Activated naive CD8-positive, alpha-beta T cell treated with anti-CD3 and anti-CD28 coated beads, Interleukin-2, amount 10 ng/mL, durations not matched to agents 7 days and 5 days (primary cell): ENCODE results near the gene MAP1LC3C. TPM values are rescaled to one million over a fixed set of nuclear protein-coding genes. Genes with fewer than 3 reads are reported as not detected.
"Not testable (repeated sequence)": the region's sequence is repeated elsewhere in the genome, so short reads cannot be mapped to it uniquely, and the experiment has no call there.

Source experiments
- ATAC-seq: fragments of 150-1000 bp; cut with Tn5 transposase; one replicate; pipeline ENCODE4 v1.10.0; 2021; ENCODE audit warnings: low read depth, moderate library complexity
- POLR2A ChIA-PET: fragments of 350-600 bp; sonication (Branson Sonifier 250); formaldehyde crosslinking; loops from one replicate; lab custom pipeline; 2021; ENCODE audit warnings: antibody characterized with exemption; lab: Charles Lee
- DNase-seq: peaks from one replicate; pipeline ENCODE4 v3.0.0; 2021
- H3K27ac Mint-ChIP-seq: one replicate; pipeline ENCODE4 v1.8.0; 2022; ENCODE audit warnings: mild to moderate bottlenecking, mixed read lengths
- H3K27me3 Mint-ChIP-seq: one replicate; pipeline ENCODE4 v1.8.0; 2022; ENCODE audit warnings: mild to moderate bottlenecking, moderate library complexity, mixed read lengths
- H3K36me3 Mint-ChIP-seq: one replicate; pipeline ENCODE4 v1.8.0; 2021; ENCODE audit warnings: mild to moderate bottlenecking, mixed read lengths
- H3K4me1 Mint-ChIP-seq: one replicate; pipeline ENCODE4 v1.8.0; 2021; ENCODE audit warnings: mixed read lengths
- H3K4me3 Mint-ChIP-seq: one replicate; pipeline ENCODE4 v1.8.0; 2022; ENCODE audit warnings: mild to moderate bottlenecking, moderate library complexity, mixed read lengths
- H3K9me3 Mint-ChIP-seq: one replicate; pipeline ENCODE4 v1.8.0; 2021; ENCODE audit warnings: mixed read lengths
- total RNA-seq, 2 experiments: library from RNA; stranded (reverse); gene quantifications; one replicate each; pipeline ENCODE4 v1.2.3, GENCODE V29; 2021

The MAP1LC3C gene
- total RNA-seq, 2 experiments from 2014 or later, result not detected

- POLR2A ChIA-PET, result no interaction called here
- ATAC-seq (no peak), DNase-seq (no peak)
- no peaks in the 10 kb centered on the region for H3K9me3 Mint-ChIP-seq
- H3K27me3 Mint-ChIP-seq, result peaks cover 14% of the 10 kb centered on the region
- no peaks in the 10 kb centered on the region for H3K4me1 Mint-ChIP-seq
- H3K4me3 Mint-ChIP-seq, result no peak overlapping the region
- no peaks in the 10 kb centered on the region for H3K36me3 Mint-ChIP-seq
- H3K27ac Mint-ChIP-seq, result no peak overlapping the region
Observed at GRCh38 chr1:242005866-242006535, 7.1 kb upstream of the MAP1LC3C start.

GRCh38 chr1:242004751-242005495, 6.0 kb upstream of the MAP1LC3C start:
- Mint-ChIP-seq H3K27me3 (peaks cover 14% of the 10 kb centered on the region), H3K36me3 (no peaks in the 10 kb centered on the region), H3K27ac (no peak overlapping the region), H3K9me3 (no peaks in the 10 kb centered on the region), H3K4me1 (no peaks in the 10 kb centered on the region), H3K4me3 (no peak overlapping the region)
- ATAC-seq (no peak), DNase-seq (no peak)
- POLR2A ChIA-PET, result no interaction called here

- POLR2A ChIA-PET, result no interaction called here
- Mint-ChIP-seq H3K27me3 (peaks cover 6% of the 10 kb centered on the region), H3K4me1 (peaks cover 5% of the 10 kb centered on the region), H3K4me3 (no peak overlapping the region), H3K27ac (no peak overlapping the region), H3K36me3 (no peaks in the 10 kb centered on the region), H3K9me3 (no peaks in the 10 kb centered on the region)
- ATAC-seq, result no peak
- no peak for DNase-seq
Observed at GRCh38 chr1:242002510-242002909, 3.6 kb upstream of the MAP1LC3C start.

GRCh38 chr1:242002072-242002471, 3.2 kb upstream of the MAP1LC3C start:
- Mint-ChIP-seq H3K27ac (no peak overlapping the region), H3K4me1 (peaks cover 5% of the 10 kb centered on the region), H3K9me3 (no peaks in the 10 kb centered on the region), H3K27me3 (peaks cover 6% of the 10 kb centered on the region), H3K36me3 (no peaks in the 10 kb centered on the region), H3K4me3 (no peak overlapping the region)
- ATAC-seq, result no peak
- no peak for DNase-seq
- POLR2A ChIA-PET, result no interaction called here

GRCh38 chr1:242000434-242000833, 1.5 kb upstream of the MAP1LC3C start:
- H3K9me3 Mint-ChIP-seq, result no peaks in the 10 kb centered on the region
- H3K27me3 Mint-ChIP-seq, result peaks cover 2% of the 10 kb centered on the region
- DNase-seq, result no peak
- peaks cover 5% of the 10 kb centered on the region for H3K4me1 Mint-ChIP-seq
- no peak overlapping the region for H3K27ac Mint-ChIP-seq
- POLR2A ChIA-PET, result no interaction called here
- no peak overlapping the region for H3K4me3 Mint-ChIP-seq
- no peaks in the 10 kb centered on the region for H3K36me3 Mint-ChIP-seq
- no peak for ATAC-seq

- ATAC-seq, result peak; percentile 90
- H3K4me3 Mint-ChIP-seq, result peak overlapping the region; percentile 74
- H3K27me3 Mint-ChIP-seq, result peaks cover 2% of the 10 kb centered on the region
- POLR2A ChIA-PET, result no interaction called here
- H3K4me1 Mint-ChIP-seq, result peaks cover 5% of the 10 kb centered on the region
- peak; percentile 67 for DNase-seq
- H3K36me3 Mint-ChIP-seq, result no peaks in the 10 kb centered on the region
- H3K27ac Mint-ChIP-seq, result no peak overlapping the region
- H3K9me3 Mint-ChIP-seq, result no peaks in the 10 kb centered on the region
Observed at GRCh38 chr1:241998412-241998921, 431 bp downstream of the MAP1LC3C start.

GRCh38 chr1:241997401-241997998, 1.4 kb downstream of the MAP1LC3C start:
- Mint-ChIP-seq H3K4me3 (no peak overlapping the region), H3K27ac (no peak overlapping the region), H3K4me1 (peaks cover 5% of the 10 kb centered on the region), H3K9me3 (no peaks in the 10 kb centered on the region), H3K27me3 (peaks cover 2% of the 10 kb centered on the region), H3K36me3 (no peaks in the 10 kb centered on the region)
- no peak for DNase-seq
- POLR2A ChIA-PET, result no interaction called here
- ATAC-seq, result no peak

GRCh38 chr1:241994171-241994570, 4.7 kb downstream of the MAP1LC3C start:
- no peak overlapping the region for H3K27ac Mint-ChIP-seq
- peaks cover 5% of the 10 kb centered on the region for H3K4me1 Mint-ChIP-seq
- no peak for ATAC-seq
- no peak for DNase-seq
- no peaks in the 10 kb centered on the region for H3K36me3 Mint-ChIP-seq
- H3K27me3 Mint-ChIP-seq, result peaks cover 3% of the 10 kb centered on the region
- H3K4me3 Mint-ChIP-seq, result no peak overlapping the region
- POLR2A ChIA-PET, result no interaction called here
- H3K9me3 Mint-ChIP-seq, result no peaks in the 10 kb centered on the region

- peaks cover 3% of the 10 kb centered on the region for H3K27me3 Mint-ChIP-seq
- ATAC-seq (no peak), DNase-seq (no peak)
- no peaks in the 10 kb centered on the region for H3K4me1 Mint-ChIP-seq
- no peaks in the 10 kb centered on the region for H3K9me3 Mint-ChIP-seq
- POLR2A ChIA-PET, result no interaction called here
- H3K36me3 Mint-ChIP-seq, result no peaks in the 10 kb centered on the region
- no peak overlapping the region for H3K4me3 Mint-ChIP-seq
- H3K27ac Mint-ChIP-seq, result no peak overlapping the region
Observed at GRCh38 chr1:241992734-241993133, 6.2 kb downstream of the MAP1LC3C start.

- Mint-ChIP-seq H3K9me3 (no peaks in the 10 kb centered on the region), H3K36me3 (no peaks in the 10 kb centered on the region), H3K4me1 (no peaks in the 10 kb centered on the region), H3K4me3 (no peak overlapping the region), H3K27ac (no peak overlapping the region), H3K27me3 (peaks cover 3% of the 10 kb centered on the region)
- POLR2A ChIA-PET, result no interaction called here
- no peak for ATAC-seq
- no peak for DNase-seq
Observed at GRCh38 chr1:241990040-241990439, 8.9 kb downstream of the MAP1LC3C start.

GRCh38 chr1:241988389-241988930, 10.4 kb downstream of the MAP1LC3C start:
- H3K27ac Mint-ChIP-seq, DNase-seq, H3K27me3 Mint-ChIP-seq, POLR2A ChIA-PET, H3K4me1 Mint-ChIP-seq, H3K4me3 Mint-ChIP-seq, H3K36me3 Mint-ChIP-seq, H3K9me3 Mint-ChIP-seq, ATAC-seq: not testable (repeated sequence)

GRCh38 chr1:241985787-241986186, 13.1 kb downstream of the MAP1LC3C start:
- Mint-ChIP-seq H3K4me1 (no peaks in the 10 kb centered on the region), H3K36me3 (no peaks in the 10 kb centered on the region), H3K9me3 (no peaks in the 10 kb centered on the region), H3K27ac (no peak overlapping the region), H3K4me3 (no peak overlapping the region), H3K27me3 (no peaks in the 10 kb centered on the region)
- DNase-seq (no peak), ATAC-seq (no peak)
- POLR2A ChIA-PET, result no interaction called here

GRCh38 chr1:241979926-241980325, 19.0 kb downstream of the MAP1LC3C start:
- H3K4me3 Mint-ChIP-seq, result no peak overlapping the region
- no peak overlapping the region for H3K27ac Mint-ChIP-seq
- ATAC-seq (no peak), DNase-seq (no peak)
- H3K27me3 Mint-ChIP-seq, result no peaks in the 10 kb centered on the region
- POLR2A ChIA-PET, result no interaction called here
- H3K4me1 Mint-ChIP-seq, result no peaks in the 10 kb centered on the region
- no peaks in the 10 kb centered on the region for H3K9me3 Mint-ChIP-seq
- no peaks in the 10 kb centered on the region for H3K36me3 Mint-ChIP-seq
